Esophagus (tissue), 2 donors: ENCODE data around the gene TPSAB1. TPM values are rescaled to one million over a fixed set of nuclear protein-coding genes. Genes with fewer than 3 reads are reported as not detected.
"Not testable (repeated sequence)": the region's sequence is repeated elsewhere in the genome, so short reads cannot be mapped to it uniquely, and the experiment has no call there.

ENCODE experiments used
- H3K27ac ChIP-seq, 2 donors: one replicate each; pipeline ENCODE4 v1.5.1; 2013; ENCODE audit warnings: low read depth in 2 of 2, mild to moderate bottlenecking in 2 of 2, inconsistent platforms in 1 of 2, low read length in 1 of 2, moderate library complexity in 1 of 2
- H3K27me3 ChIP-seq, 2 donors: one replicate each; pipeline ENCODE4 v1.6.1; 2013; ENCODE audit warnings: low read length in 2 of 2, control low read depth in 1 of 2, mild to moderate bottlenecking in 1 of 2; ENCODE audit not compliant: insufficient read depth in 2 of 2, control insufficient read depth in 1 of 2
- H3K36me3 ChIP-seq, 2 donors: one replicate each; pipeline ENCODE4 v1.6.1; 2013; ENCODE audit warnings: low read length in 1 of 2; ENCODE audit not compliant: control insufficient read depth in 2 of 2, insufficient read depth in 2 of 2
- H3K4me1 ChIP-seq, 2 donors: one replicate each; pipeline ENCODE4 v1.6.1; 2013; ENCODE audit warnings: low read length in 1 of 2; ENCODE audit not compliant: control insufficient read depth in 2 of 2, insufficient read depth in 2 of 2
- H3K4me3 ChIP-seq, 2 donors: one replicate each; pipeline ENCODE4 v1.5.1; 2013; ENCODE audit warnings: low read length in 2 of 2, mild to moderate bottlenecking in 2 of 2, low read depth in 1 of 2, moderate library complexity in 1 of 2
- H3K9me3 ChIP-seq, 2 donors: one replicate each; pipeline ENCODE4 v1.6.1; 2013; ENCODE audit warnings: mild to moderate bottlenecking in 2 of 2, low read depth in 1 of 2, low read length in 1 of 2, moderate library complexity in 1 of 2; ENCODE audit not compliant: control insufficient read depth in 2 of 2, insufficient read depth in 1 of 2
- WGBS, 2 donors: extraction: QIAGEN DNeasy Blood & Tissue Kit; methylation state at CpG; one replicate each; pipeline ENCODE4 v1.1.7; 2013; 5-methylcytosine and 5-hydroxymethylcytosine counted together
- polyA plus RNA-seq, 2 donors: library from polyadenylated mRNA; stranded (reverse); fragments of 200-250 nt; gene quantifications; one replicate each; pipeline ENCODE4 v1.2.3, GENCODE V29; 2013
- donor health status: healthy with polysubstance abuse.
- donor health status: Bipolar disorder and iron deficiency.

The TPSAB1 gene
- polyA plus RNA-seq, 2 donors: 2.8 to 33.0 TPM

GRCh38 chr16:1230471-1231212 lies 9.9 kb upstream of the TPSAB1 start:
- H3K9me3 ChIP-seq, H3K27ac ChIP-seq, H3K4me3 ChIP-seq, H3K4me1 ChIP-seq, H3K36me3 ChIP-seq, H3K27me3 ChIP-seq: not testable (repeated sequence)
- 77 to 78% methylated on average over 17 of the region's 17 CpGs for WGBS, 2 donors

- H3K27me3 ChIP-seq, H3K4me3 ChIP-seq, H3K27ac ChIP-seq, H3K4me1 ChIP-seq, H3K9me3 ChIP-seq, H3K36me3 ChIP-seq: not testable (repeated sequence)
- WGBS, 2 donors: 82 to 90% methylated on average over 5 to 7 of the region's 7 CpGs
Observed at GRCh38 chr16:1231301-1231700, 9.2 kb upstream of the TPSAB1 start.

GRCh38 chr16:1232049-1232748 lies 8.3 kb upstream of the TPSAB1 start:
- H3K9me3 ChIP-seq: not testable (repeated sequence)
- no CpG with 5 or more reads among the region's 47 CpGs for WGBS, 2 donors

GRCh38 chr16:1236659-1237058 lies 3.8 kb upstream of the TPSAB1 start:
- H3K4me3 ChIP-seq: not testable (repeated sequence)

More at GRCh38 chr16:1232049-1232748, 8.3 kb upstream of the TPSAB1 start:
- not testable (repeated sequence) for H3K4me1 ChIP-seq, H3K27me3 ChIP-seq, H3K27ac ChIP-seq, H3K4me3 ChIP-seq, H3K36me3 ChIP-seq

GRCh38 chr16:1237990-1238389 lies 2.5 kb upstream of the TPSAB1 start:
- H3K27ac ChIP-seq: no peak overlapping the region
- H3K9me3 ChIP-seq: no peaks in the 10 kb centered on the region
- H3K27me3 ChIP-seq: no peaks in the 10 kb centered on the region
- H3K36me3 ChIP-seq: no peaks in the 10 kb centered on the region
- H3K4me3 ChIP-seq: no peak overlapping the region
- no peaks in the 10 kb centered on the region for H3K4me1 ChIP-seq
- WGBS, 2 donors: 78 to 79% methylated on average over 9 of the region's 9 CpGs

More at GRCh38 chr16:1236659-1237058, 3.8 kb upstream of the TPSAB1 start:
- not testable (repeated sequence) for H3K27ac ChIP-seq, H3K36me3 ChIP-seq, H3K4me1 ChIP-seq, H3K9me3 ChIP-seq, H3K27me3 ChIP-seq
- no CpG with 5 or more reads among the region's 29 CpGs for WGBS, 2 donors

GRCh38 chr16:1238909-1239308 lies 1.6 kb upstream of the TPSAB1 start:
- WGBS, 2 donors: 72 to 76% methylated on average over 17 to 20 of the region's 23 CpGs
- H3K9me3 ChIP-seq, H3K4me1 ChIP-seq, H3K27me3 ChIP-seq, H3K36me3 ChIP-seq, H3K4me3 ChIP-seq, H3K27ac ChIP-seq: not testable (repeated sequence)

GRCh38 chr16:1239575-1239974 lies 930 bp upstream of the TPSAB1 start:
- not testable (repeated sequence) for H3K27ac ChIP-seq, H3K4me3 ChIP-seq, H3K27me3 ChIP-seq, H3K4me1 ChIP-seq, H3K9me3 ChIP-seq, H3K36me3 ChIP-seq
- WGBS, 2 donors: 79 to 83% methylated on average over 7 to 8 of the region's 9 CpGs

GRCh38 chr16:1241081-1241480 lies 576 bp downstream of the TPSAB1 start:
- H3K36me3 ChIP-seq, H3K4me3 ChIP-seq, H3K27ac ChIP-seq, H3K4me1 ChIP-seq, H3K27me3 ChIP-seq, H3K9me3 ChIP-seq: not testable (repeated sequence)
- WGBS, 2 donors: 75 to 82% methylated on average over 10 to 12 of the region's 15 CpGs

GRCh38 chr16:1243363-1243762 lies 2.9 kb downstream of the TPSAB1 start:
- H3K27me3 ChIP-seq, H3K4me1 ChIP-seq, H3K36me3 ChIP-seq, H3K4me3 ChIP-seq, H3K27ac ChIP-seq, H3K9me3 ChIP-seq: not testable (repeated sequence)
- WGBS, 2 donors: 44 to 46% methylated on average over 7 of the region's 11 CpGs
